ENCODE measurements around the gene ARID3A.
A peak's percentile ranks its signal among the peaks of the same experiment; 100 is the strongest.
"Not testable (repeated sequence)": the region's sequence is repeated elsewhere in the genome, so short reads cannot be mapped to it uniquely, and the experiment has no call there.

Gene ARID3A

GRCh38 chr19:891421-892200 is 34.2 kb upstream of the ARID3A start:
- DNase-seq, result not testable (repeated sequence)

GRCh38 chr19:892243-892893 is 33.5 kb upstream of the ARID3A start:
- no peak for DNase-seq

- DNase-seq, result peak; percentile 97
Observed at GRCh38 chr19:892894-893689, 32.7 kb upstream of the ARID3A start, which contains the start of the genes MED16 and RNU6-9. MED16 (minus strand) TSS chr19:893187; CDS start chr19:891131, 2,056 bp downstream. RNU6-9 (plus strand) TSS chr19:893484.

GRCh38 chr19:896434-896833 is 29.4 kb upstream of the ARID3A start:
- no peak for DNase-seq

DNA sequence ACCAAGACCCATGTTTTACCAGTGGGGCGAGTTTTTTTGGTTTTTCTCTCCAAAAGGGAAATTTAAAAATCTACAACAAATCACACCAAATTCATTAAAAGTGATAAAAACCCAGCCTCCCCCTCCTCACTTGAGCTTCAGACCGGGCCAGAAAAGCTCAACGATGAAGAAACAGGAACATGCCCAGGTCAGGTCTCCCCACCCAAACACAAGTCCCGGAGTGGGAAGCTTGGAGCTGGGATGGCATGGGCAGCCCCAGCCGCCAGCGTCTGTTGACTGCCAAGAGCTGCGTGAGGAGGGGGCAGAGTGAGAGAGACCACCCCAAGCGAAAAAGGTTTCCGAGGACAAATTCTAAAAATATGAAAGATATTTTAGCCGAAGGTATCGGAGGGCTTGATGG is 28.8 kb upstream of the ARID3A start:
- DNase-seq, result no peak

- DNase-seq, result no peak
Observed at GRCh38 chr19:897442-898039, 28.3 kb upstream of the ARID3A start.

- no peak for DNase-seq
Observed at GRCh38 chr19:898663-899062, 27.2 kb upstream of the ARID3A start.

DNA sequence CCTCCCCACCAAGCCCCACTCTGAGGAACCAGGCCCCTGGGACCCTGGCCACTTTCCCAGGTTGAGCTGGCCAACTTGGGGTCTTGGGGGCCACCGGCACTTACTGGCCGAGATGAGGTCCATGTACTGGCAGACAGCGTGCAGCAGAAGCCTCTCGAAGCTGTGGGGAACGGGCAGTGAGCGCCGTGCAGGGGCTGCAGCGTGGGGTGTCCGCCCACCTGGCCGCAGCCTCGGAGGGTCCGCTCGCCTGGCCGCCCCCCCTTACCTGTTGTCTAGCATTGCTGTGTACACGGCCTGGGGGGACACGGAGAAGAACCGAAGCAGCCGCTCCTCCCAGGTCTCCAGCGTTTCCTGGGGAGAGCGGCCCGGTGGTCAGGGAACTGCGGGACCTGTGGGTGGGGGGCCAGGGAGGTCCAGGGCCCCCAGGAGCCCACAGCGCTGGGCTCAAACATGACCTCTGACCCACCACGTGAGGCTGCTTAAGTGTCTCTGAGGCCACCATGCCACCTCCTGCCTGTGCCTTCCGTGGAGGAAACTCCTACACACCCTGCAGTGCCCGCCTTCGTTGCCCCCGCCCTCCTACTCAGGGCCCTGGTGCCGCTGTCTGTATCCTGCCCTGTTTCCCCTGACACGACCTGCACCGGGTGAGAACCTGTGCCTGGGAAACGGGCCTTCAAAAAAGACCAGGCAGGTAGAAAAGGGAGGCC is 26.3 kb upstream of the ARID3A start:
- DNase-seq, result no peak

DNA sequence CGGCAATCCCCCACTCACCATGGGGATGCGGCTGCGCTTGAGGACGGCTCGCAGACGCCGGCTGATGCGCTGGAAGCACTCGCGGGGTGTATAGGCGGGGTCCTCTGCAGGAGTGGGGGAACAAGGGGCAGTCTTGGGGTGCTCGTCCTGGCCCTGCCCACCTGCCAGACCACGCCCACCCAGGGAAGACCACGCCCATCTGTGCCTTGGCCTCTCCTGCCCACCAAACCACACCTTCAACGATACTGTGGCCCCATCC is 25.9 kb upstream of the ARID3A start:
- no peak for DNase-seq

DNA sequence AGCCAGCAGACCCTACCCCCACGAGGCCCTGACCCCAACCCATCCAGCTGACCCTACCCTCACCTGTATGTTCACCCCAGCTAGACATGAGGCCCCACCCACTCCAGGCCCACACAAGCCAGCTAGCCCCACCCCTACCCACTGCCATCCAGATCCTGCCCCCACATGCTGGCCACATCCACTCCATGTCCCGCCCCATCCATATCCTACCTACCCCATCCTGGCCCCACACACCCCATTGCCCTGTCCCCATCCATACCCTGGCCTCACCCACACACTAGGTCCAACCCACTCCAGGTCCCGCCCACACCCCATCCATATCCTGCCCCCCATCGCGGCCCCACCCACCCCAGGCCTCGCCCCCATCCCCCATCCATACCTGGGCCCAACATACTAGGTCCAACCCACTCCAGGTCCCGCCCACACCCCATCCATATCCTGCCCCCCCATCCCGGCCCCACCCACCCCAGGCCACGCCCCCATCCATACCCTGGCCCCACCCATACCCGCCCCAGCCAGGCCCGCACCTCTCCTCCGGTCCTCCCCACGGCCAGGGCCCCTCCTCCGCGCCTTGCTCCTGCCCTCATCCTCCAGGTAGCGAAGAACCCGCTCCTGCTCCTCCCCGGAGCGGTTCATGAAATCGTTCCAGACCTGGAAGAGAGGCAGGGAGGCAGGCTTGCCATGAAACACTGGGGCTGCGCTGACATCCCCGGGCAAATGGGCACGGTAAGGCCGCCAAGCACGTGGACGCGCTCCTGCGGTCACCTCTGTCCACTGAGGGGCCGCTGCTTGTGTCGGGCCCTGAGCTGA is 25.3 kb upstream of the ARID3A start:
- no peak for DNase-seq

DNA sequence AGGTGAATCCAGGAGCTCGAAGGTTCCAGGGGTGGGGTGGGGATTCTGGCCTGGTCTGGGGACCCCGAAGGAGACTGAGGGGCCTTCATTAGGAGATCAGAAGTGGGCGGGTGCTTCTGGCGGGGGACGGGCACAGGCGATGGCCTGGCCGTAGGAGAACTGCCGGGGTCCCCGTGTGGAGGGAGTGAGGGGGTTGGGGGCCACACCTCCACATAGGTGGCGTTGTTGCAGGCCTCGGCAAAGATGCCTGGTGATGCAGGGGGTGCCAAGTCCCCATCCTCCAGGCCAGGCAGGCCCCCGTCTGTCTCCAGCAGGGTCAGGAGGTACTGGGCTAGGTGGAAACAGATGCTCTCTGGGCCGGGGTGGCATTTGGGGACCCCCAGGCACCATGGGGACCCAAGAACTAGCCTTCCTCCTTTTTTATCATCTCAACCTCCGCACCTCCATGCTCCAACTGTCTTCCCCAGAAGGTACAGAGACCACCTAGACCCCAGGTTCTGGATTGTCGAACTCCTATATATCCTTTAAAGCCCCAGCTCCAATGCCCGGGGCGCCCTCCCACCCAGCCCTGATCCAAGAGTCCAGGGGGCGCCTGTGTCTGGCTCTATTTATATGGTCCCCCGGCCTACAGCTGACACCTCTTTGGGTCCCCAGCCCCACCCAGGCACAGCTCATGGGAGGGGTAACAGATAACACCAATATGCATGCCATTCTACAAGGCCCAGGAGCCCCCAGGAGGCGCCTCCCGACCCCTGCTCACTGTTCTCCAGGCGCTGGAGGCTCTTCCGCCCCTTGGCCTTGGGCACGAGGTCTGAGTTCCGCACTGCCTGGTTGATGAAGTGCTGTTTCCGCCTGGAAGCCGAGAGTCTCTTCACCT is 24.4 kb upstream of the ARID3A start:
- DNase-seq, result no peak

GRCh38 chr19:902093-902370 is 23.8 kb upstream of the ARID3A start:
- no peak for DNase-seq

GRCh38 chr19:902446-903226 is 23.2 kb upstream of the ARID3A start:
- no peak for DNase-seq

DNA sequence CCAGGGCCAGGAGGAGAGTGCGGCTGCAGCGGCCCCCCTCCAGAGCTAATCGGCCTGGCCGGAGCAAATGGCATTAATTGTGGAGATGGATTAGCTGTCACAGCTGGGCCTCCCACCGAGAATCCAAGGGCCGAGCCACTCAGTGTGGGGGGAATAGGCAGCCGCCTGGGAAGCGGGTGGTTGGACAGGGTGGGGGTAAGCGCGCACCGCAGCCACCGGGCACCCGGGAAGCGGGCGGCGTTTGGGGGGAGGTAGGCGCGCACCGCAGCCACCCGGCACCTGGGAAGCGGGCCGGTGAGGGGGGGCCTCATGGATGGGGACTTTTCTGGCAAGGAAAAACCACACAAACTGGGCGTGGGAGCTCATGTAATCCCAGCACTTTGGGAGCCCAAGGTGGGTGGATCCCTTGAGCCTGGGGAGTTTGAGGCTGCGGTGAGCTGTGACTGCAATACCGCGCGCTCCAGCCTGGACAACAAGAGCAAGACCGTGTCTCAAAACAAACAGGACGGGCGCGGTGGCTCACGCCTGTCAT is 22.5 kb upstream of the ARID3A start:
- no peak for DNase-seq

DNA sequence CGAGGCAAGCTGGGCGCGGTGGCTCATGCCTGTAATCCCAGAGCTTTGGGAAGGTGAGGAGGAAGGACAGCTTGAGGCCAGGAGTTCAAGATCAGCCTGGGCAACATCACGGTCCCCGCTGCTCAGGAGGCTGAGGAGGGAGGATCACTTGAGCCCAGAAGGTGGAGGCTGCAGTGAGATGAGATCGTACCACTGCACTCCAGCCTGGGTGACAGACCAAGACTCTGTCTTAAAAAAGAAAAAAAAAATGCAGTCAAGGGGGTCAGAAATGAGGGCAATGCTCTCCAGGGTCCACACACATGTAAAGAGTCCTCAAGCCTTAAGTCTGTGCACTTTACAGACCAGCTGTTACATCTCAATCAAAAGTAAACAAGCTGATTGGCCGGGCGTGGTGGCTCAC is 21.3 kb upstream of the ARID3A start:
- no peak for DNase-seq

DNA sequence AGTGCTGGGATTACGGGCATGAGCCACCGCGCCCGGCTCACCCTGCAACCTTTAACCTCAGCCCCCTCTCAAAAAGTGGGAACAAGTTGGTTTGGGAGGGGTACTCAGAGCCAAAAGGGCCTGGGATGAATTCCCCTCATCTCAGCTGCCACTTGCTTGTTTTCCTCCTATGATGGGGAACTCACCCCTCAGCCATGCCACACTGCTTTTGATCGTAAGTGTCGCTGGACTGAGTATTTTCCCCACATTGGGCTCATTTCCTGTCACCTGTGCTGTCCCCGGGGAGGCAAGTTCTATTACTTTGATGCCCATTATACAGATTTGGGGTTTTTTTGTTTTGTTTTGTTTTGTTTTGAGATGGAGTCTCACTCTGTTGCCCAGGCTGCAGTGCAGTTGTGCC is 19.4 kb upstream of the ARID3A start:
- no peak for DNase-seq

DNA sequence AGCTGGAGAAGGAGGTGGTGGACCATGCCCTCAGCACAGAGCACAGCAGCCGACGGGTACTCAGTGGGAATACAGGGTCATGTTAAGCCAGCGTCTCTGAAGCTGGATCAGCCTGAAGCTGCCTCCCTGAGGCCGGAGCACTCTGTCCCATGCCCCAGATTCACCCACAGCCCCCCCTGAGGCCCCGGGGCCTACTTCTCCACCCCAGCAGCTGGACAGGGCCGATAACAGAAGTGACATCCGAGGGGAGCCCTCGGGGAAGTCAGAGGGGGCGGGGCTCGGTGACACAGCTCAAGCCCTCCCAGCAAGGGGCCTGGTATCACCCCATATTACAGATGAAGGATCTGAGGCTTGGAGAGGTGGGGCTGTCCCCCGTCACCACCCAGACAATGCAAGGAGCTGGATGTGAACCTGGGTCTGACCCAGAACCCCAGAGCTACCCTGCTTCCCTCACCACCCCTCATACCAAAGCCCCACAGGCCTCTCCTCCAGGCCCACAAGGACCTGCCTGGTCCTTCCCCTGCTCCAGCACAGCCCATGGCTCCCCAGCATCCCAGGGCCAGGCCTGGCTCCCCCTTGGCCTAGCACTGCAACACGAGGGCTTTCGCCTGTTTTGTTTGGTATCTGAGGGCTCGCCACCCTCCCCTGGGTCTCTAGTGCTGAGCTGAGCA is 18.5 kb upstream of the ARID3A start:
- peak; percentile 52 for DNase-seq

DNA sequence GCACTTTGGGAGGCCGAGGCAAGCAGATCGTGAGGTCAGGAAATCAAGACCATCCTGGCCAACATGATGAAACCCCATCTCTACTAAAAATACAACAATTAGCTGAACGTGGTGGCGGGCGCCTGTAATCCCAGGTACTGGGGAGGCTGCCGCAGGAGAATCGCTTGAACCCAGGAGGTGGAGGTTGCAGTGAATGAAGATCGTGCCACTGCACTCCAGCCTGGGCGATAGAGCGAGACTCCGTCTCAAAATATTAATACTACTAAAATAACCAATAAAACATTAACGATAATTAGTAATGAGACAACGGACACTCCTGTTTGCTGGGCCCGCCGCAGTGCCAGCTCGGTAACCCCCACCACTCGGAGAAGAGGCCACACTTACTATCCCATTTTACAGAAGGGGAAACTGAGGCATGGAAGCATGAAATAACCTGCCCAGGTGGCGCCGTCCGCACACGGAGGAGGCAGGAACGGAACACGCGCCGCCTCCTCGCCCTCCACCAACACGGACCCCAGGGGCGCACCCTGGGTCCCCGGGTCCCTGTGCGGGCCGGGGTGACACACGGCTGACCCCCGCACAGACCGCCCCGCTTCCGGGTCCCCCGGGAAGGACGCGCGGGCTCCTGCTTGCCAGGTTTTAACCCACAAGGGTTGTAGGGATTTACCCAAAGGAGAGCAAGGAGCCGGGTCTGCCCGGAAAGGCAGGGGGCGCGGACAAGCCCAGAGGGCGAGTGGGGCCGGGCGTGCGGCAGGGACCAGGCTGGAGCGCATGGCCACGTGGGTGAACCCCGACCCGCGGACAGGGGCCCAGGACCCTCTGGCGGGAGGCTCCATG is 14.4 kb upstream of the ARID3A start:
- no peak for DNase-seq
